Kidney (tissue), 14 donors: ENCODE data around the gene AMPD3. TPM values are rescaled to one million over a fixed set of nuclear protein-coding genes. Genes with fewer than 3 reads are reported as not detected.
"Not testable (repeated sequence)": the region's sequence is repeated elsewhere in the genome, so short reads cannot be mapped to it uniquely, and the experiment has no call there.

Experiments used
- DNase-seq, 5 donors: peaks; one replicate each; pipeline ENCODE4 v3.0.0-alpha.2; 2013 to 2020
- FAIRE-seq: peaks from 2 replicates; lab custom pipeline; 2012; peaks lifted over from hg19 to GRCh38; lab: Jason Lieb, UNC
- H3K27ac ChIP-seq, 2 donors: one replicate each; pipeline ENCODE4 v1.7.0; 2013; ENCODE audit warnings: low read depth in 2 of 2, low read length in 2 of 2, inconsistent platforms in 1 of 2
- H3K27me3 ChIP-seq: one replicate; pipeline ENCODE4 v1.7.1; 2013; ENCODE audit warnings: low read length, inconsistent platforms; ENCODE audit not compliant: control insufficient read depth, insufficient read depth
- H3K36me3 ChIP-seq, 3 donors: one replicate each; pipeline versions ENCODE4 v1.7.0 to v1.7.1; 2013; ENCODE audit warnings: low read length in 3 of 3, control low read depth in 1 of 3, inconsistent platforms in 1 of 3; ENCODE audit not compliant: insufficient read depth in 3 of 3, control insufficient read depth in 2 of 3
- H3K4me1 ChIP-seq, 3 donors: one replicate each; pipeline versions ENCODE4 v1.7.0 to v1.7.1; 2013; ENCODE audit warnings: low read length in 3 of 3, inconsistent platforms in 1 of 3, low read depth in 1 of 3; ENCODE audit not compliant: control insufficient read depth in 2 of 3, insufficient read depth in 2 of 3
- H3K4me3 ChIP-seq, 3 donors: one replicate each; pipeline versions ENCODE4 v1.7.0 to v1.8.1; 2013; ENCODE audit warnings: low read length in 3 of 3, control low read depth in 1 of 3, inconsistent platforms in 1 of 3
- H3K9ac ChIP-seq, 3 donors: one replicate each; pipeline versions ENCODE4 v1.7.0 to v1.7.1; 2013; ENCODE audit warnings: low read length in 3 of 3, control low read depth in 1 of 3, inconsistent platforms in 1 of 3
- H3K9me3 ChIP-seq, 3 donors: one replicate each; pipeline versions ENCODE4 v1.7.0 to v1.7.1; 2013; ENCODE audit warnings: low read length in 3 of 3, control low read depth in 1 of 3, inconsistent platforms in 1 of 3; ENCODE audit not compliant: control insufficient read depth in 2 of 3, insufficient read depth in 1 of 3
- intact Hi-C: fragments of 100-400 bp; cut with DNase I; formaldehyde crosslinking; loops from one replicate; pipeline ENCODE4 v1.11.1; 2022
- polyA plus RNA-seq: library from polyadenylated mRNA; stranded (reverse); fragments of 350-450 nt; fragmentation: Illumina TruSeq; extraction: RNeasy Lipid Tissue Mini Kit (QIAGEN cat#74804); gene quantifications from one replicate; pipeline ENCODE4 v1.2.3, GENCODE V29; 2014; ENCODE audit warnings: low read depth, low replicate concordance; ENCODE audit not compliant: insufficient read depth
- total RNA-seq: library from RNA; stranded (reverse); fragmentation: NEBNext Ultra II Directional; extraction: Animal tissue kit (Norgen Biotek cat#: 25700); gene quantifications from one replicate; pipeline ENCODE4 v1.2.1, GENCODE V29; 2021
- TF ChIP-seq, protein P1 (sequence below): IDR thresholded peaks from 3 replicates; pipeline ENCODE4 v1.5.1; 2012; ENCODE audit warnings: mild to moderate bottlenecking, moderate library complexity, borderline replicate concordance; ENCODE audit not compliant: insufficient read depth; ENCODE audit errors: extremely low read depth
- donor health status: control.
- donor health status: control.
- donor health status: control.
- donor health status: control.
- donor health status: control.
- donor health status: DM: yes; HTN: yes; CAD: no.
- donor health status: Normal renal cell carcinoma (clear cell type).

AMPD3 gene
- total and polyA plus RNA-seq, 2 donors from 2014 or later: 8.4 to 16.5 TPM

DNA sequence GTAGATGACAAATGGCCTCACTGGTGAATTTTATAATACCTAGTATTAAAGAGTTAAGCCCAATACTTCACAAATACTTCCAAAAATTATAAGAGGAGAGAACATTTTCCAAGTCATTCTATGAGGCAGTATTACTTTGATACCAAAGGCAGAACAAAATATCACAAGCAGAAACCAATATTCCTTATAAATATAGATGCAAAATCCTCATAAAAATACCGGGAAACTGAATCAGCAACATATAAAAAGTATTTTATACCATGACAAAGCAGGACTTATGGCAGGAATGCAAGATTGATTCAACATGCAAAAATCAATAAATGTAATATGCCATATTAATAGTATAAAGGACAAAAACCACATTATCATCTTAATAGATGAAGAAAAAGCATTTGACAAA is 22.1 kb upstream of the AMPD3 start:
- H3K36me3 ChIP-seq: no peaks in the 10 kb centered on the region
- peaks cover 0 to 3% (median 0%) of the 10 kb centered on the region in 3 donors for H3K9me3 ChIP-seq
- H3K27ac ChIP-seq: no peak overlapping the region
- FAIRE-seq (no peak), DNase-seq (no peak)
- no peaks in the 10 kb centered on the region for H3K27me3 ChIP-seq
- TF ChIP-seq, protein P1, sequence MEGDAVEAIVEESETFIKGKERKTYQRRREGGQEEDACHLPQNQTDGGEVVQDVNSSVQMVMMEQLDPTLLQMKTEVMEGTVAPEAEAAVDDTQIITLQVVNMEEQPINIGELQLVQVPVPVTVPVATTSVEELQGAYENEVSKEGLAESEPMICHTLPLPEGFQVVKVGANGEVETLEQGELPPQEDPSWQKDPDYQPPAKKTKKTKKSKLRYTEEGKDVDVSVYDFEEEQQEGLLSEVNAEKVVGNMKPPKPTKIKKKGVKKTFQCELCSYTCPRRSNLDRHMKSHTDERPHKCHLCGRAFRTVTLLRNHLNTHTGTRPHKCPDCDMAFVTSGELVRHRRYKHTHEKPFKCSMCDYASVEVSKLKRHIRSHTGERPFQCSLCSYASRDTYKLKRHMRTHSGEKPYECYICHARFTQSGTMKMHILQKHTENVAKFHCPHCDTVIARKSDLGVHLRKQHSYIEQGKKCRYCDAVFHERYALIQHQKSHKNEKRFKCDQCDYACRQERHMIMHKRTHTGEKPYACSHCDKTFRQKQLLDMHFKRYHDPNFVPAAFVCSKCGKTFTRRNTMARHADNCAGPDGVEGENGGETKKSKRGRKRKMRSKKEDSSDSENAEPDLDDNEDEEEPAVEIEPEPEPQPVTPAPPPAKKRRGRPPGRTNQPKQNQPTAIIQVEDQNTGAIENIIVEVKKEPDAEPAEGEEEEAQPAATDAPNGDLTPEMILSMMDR: no peak
- H3K4me1 ChIP-seq: no peaks in the 10 kb centered on the region
- H3K4me3 ChIP-seq: no peak overlapping the region
- H3K9ac ChIP-seq: no peak overlapping the region
- intact Hi-C loops: no loop called here

DNA sequence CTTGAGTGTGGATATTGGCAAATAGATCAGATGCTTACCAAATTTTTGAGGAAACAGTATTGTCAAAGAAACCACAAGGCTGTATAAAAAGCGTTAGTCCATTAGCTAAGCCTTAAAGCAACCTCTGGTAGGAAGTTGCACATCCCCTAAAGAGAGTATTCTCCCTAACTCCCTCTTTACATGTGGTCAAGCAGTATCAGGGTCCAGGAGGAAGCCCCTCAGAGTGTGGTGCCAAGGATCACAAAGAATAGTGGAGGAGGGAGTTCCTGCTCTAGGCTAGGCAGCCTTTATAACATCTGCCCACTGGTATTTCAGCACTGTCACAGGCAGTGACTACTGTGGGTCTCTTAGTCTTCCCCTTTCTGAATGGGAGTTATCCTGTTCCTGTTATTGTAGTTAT is 18.8 kb upstream of the AMPD3 start:
- Histone ChIP-seq H3K9me3 (peaks cover 0 to 3% (median 0%) of the 10 kb centered on the region in 3 donors), H3K27me3 (no peaks in the 10 kb centered on the region), H3K36me3 (no peaks in the 10 kb centered on the region), H3K4me3 (no peak overlapping the region), H3K27ac (no peak overlapping the region), H3K9ac (no peak overlapping the region), H3K4me1 (no peaks in the 10 kb centered on the region)
- no peak for FAIRE-seq
- intact Hi-C loops: no loop called here
- TF ChIP-seq, protein P1: no peak
- DNase-seq: no peak

DNA sequence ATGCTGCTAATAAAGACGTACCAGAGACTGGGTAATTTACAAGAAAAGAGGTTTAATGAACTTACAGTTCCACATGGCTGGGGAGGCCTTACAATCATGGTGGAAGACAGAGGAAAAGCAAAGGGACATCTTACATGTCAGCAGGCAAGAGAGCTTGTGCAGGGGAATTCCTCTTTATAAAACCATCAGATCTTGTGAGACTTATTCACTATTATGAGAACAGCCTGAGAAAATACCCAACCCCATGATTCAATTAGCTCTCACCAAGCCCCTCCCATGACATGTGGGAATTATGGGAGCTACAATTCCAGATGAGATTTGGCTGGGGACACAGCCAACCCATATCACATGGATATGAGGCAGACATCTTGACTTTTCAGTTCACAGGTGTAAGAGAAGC is 18.4 kb upstream of the AMPD3 start:
- FAIRE-seq, H3K27ac ChIP-seq, H3K4me3 ChIP-seq, DNase-seq, H3K36me3 ChIP-seq, H3K27me3 ChIP-seq, intact Hi-C loops, H3K9ac ChIP-seq, H3K4me1 ChIP-seq, H3K9me3 ChIP-seq: not testable (repeated sequence)

DNA sequence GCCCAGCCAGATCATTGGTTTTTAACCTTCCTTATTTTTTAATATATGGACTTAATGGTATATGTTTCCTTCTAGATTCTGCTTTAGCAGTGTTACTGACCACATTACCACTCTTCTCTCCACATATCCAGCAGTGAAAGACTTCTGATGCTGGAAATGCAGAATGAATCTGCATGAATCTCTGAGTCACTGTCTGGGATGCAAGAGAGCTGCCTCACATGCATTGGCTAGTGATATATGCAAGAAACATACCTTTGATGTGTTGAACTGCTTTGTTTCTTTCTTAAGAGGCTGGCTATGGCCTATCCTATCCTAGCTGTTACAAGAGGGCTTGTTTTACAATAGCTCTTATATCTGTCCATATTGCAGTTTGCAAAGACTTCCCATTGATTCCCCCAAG is 16.6 kb upstream of the AMPD3 start:
- TF ChIP-seq, protein P1: no peak

More for the DNA sequence above, 16.6 kb upstream of the AMPD3 start:
- no peak overlapping the region for H3K4me3 ChIP-seq
- no peak overlapping the region for H3K9ac ChIP-seq
- no peaks in the 10 kb centered on the region for H3K27me3 ChIP-seq
- DNase-seq (no peak), FAIRE-seq (no peak)
- peaks cover 0 to 3% (median 0%) of the 10 kb centered on the region in 3 donors for H3K9me3 ChIP-seq
- intact Hi-C loops: no loop called here
- H3K27ac ChIP-seq: no peak overlapping the region
- no peaks in the 10 kb centered on the region for H3K36me3 ChIP-seq
- H3K4me1 ChIP-seq: no peaks in the 10 kb centered on the region
